Upper lobe of left lung (tissue), 4 donors: Measurements from ENCODE around the gene SPTBN5.

Source experiments
- EP300 ChIP-seq, 4 donors: sonication (generic); formaldehyde crosslinking; IDR thresholded peaks; one replicate each; pipeline ENCODE4 v1.5.1; 2017; ENCODE audit warnings: antibody characterized with exemption in 4 of 4, control low read depth in 2 of 4
- TF ChIP-seq, protein P1 (sequence below), 6 experiments: fragments of 450-650 bp in 4 of 6; fragments of 200-600 bp in 2 of 6; sonication (generic) in 2 of 6; IDR thresholded peaks; one replicate each; pipeline ENCODE4 v1.5.1; 2016 to 2019; ENCODE audit warnings: antibody characterized with exemption in 6 of 6

DNA sequence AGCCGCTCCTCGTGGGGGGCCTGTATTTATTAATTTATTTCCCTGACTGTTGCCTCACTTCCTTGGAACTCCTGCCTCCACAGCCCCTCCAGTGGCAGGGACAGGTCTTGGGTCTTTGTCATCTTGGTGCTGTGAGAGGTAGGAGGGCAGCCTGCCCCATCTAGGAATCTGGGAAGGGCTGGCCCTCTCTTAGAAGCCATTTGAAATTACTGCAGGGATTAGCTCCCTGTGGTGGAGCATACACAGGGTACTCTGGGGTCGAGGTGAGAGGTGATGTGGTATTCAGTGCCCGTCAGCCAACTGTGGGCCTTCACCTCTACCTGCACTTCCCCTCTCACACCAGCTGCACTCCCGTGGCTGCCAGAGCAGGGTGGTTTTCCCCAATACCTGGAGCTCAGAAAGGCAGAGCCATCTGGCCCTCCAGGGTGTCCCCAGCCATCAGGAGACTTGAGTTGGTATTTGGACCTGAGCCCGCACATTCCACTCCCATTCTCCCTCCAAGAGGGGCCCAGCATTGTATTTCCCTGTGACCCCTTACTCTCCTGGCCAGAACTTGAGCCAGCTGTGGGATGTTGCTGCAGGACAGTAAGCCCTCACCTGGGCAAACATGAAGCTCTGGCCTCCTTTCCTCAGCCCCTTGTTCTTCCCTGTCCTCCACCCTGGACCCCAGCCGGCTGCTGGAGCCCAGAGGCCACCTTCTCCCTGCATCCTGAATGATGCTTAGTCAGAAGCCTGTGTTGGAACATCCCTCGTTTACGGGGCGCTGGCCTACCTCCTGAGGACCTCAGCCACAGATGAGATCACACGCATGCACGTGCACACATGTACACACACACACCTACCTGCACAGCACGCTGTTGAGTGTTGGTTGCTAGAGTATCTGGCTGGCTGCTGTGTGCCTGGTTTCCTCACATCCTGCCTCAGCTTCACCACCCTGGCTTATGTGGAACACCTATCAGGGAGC is 68.0 kb downstream of the SPTBN5 start:
- TF ChIP-seq, protein P1, sequence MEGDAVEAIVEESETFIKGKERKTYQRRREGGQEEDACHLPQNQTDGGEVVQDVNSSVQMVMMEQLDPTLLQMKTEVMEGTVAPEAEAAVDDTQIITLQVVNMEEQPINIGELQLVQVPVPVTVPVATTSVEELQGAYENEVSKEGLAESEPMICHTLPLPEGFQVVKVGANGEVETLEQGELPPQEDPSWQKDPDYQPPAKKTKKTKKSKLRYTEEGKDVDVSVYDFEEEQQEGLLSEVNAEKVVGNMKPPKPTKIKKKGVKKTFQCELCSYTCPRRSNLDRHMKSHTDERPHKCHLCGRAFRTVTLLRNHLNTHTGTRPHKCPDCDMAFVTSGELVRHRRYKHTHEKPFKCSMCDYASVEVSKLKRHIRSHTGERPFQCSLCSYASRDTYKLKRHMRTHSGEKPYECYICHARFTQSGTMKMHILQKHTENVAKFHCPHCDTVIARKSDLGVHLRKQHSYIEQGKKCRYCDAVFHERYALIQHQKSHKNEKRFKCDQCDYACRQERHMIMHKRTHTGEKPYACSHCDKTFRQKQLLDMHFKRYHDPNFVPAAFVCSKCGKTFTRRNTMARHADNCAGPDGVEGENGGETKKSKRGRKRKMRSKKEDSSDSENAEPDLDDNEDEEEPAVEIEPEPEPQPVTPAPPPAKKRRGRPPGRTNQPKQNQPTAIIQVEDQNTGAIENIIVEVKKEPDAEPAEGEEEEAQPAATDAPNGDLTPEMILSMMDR (IDR thresholded peaks at IDR 0.05): no peak
- no peak for TF ChIP-seq EP300 (IDR thresholded peaks at IDR 0.05)
